ENCODE data around the gene VWA3A. TPM values are rescaled to one million over a fixed set of nuclear protein-coding genes. Genes with fewer than 3 reads are reported as not detected.
"Not testable (repeated sequence)": the region's sequence is repeated elsewhere in the genome, so short reads cannot be mapped to it uniquely, and the experiment has no call there.

Gene VWA3A
- total RNA-seq, 1 experiment from 2014 or later, result 0.64 TPM

DNA sequence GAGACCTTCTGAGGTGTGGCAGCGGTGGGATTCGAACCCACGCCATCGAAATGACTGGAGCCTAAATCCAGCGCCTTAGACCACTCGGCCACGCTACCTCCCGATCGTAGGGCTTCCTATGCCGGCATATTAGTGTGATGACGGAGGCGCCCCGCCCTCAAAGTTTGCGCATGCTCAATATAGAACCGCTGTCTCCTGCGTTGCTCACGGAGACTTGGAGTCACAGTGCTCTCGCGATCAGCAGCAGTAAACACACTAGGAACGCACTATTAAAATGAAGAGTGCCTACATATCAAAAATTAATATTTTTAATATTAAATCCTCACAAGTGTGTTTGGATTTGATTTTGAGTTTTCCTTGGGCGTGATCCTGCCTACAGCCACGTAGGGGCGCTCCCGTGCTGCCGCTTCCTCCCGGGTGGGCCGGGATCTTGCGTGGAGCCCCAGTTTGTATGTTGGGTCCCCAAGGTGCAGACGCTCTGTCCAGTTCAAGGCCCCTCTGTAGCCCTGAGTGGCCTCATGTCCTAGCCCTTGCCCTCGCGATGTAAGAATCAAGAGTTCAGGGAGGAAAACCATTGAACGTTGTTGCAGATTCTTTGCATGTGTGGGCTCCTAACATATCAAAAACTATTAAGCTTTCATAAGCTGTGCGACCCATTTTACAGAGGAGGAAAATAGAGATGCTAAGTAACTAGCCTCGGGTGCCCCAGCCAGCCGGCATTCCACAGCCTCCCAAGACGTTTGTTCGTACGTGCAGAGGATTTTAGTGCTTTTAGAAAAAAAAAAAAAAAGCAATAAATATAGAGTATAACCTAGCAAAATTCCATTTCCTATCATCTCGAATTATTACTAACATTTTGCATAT lies 103.6 kb downstream of the VWA3A start:
- intact Hi-C loops (cut with micrococcal nuclease; ENCODE audit: unreplicated experiment), result loop anchor here (1.0 kb wide), 1 partner anchor 101 kb away; the partner anchor contains the start of gene POLR3E
- ChIA-PET POLR2A (ENCODE audit: low non-redundant PET) (interaction anchor here (0.6 kb wide), 1 partner anchor 10 kb away, joined by 3 read pairs; the partner anchor contains the start of gene EEF2K), CTCF (interaction anchor here (0.6 to 1.2 kb wide), 3 partner anchors 68 to 125 kb away, joined by 3 to 17 read pairs (median 7); no protein-coding TSS in a partner anchor)
- Histone ChIP-seq H3K36me3 (ENCODE audit: insufficient read depth, low read length, poor library complexity, severe bottlenecking) (no peaks in the 10 kb centered on the region), H3K4me1 (ENCODE audit: insufficient read depth, low read length, poor library complexity, severe bottlenecking) (peaks cover 5% of the 10 kb centered on the region), H3K9me3 (ENCODE audit: low read depth, low read length, poor library complexity, severe bottlenecking) (no peaks in the 10 kb centered on the region), H3K27me3 (replicated peaks; ENCODE audit: insufficient read depth, low read depth, low read length, poor library complexity) (no peaks in the 10 kb centered on the region), H3K4me3 (ENCODE audit: low read depth, low read length, poor library complexity, severe bottlenecking) (peak overlapping the region; percentile 67), H3K27ac (ENCODE audit: low read depth, low read length, poor library complexity, severe bottlenecking) (peak overlapping the region; percentile 45)
- BruUV-seq (replicated peaks), result no TSS peak
- TF ChIP-seq EZH2 (IDR thresholded peaks at IDR 0.05; ENCODE audit: borderline replicate concordance, low read depth, low read length, poor library complexity, severe bottlenecking), result no peak
- TF ChIP-seq, protein P1, sequence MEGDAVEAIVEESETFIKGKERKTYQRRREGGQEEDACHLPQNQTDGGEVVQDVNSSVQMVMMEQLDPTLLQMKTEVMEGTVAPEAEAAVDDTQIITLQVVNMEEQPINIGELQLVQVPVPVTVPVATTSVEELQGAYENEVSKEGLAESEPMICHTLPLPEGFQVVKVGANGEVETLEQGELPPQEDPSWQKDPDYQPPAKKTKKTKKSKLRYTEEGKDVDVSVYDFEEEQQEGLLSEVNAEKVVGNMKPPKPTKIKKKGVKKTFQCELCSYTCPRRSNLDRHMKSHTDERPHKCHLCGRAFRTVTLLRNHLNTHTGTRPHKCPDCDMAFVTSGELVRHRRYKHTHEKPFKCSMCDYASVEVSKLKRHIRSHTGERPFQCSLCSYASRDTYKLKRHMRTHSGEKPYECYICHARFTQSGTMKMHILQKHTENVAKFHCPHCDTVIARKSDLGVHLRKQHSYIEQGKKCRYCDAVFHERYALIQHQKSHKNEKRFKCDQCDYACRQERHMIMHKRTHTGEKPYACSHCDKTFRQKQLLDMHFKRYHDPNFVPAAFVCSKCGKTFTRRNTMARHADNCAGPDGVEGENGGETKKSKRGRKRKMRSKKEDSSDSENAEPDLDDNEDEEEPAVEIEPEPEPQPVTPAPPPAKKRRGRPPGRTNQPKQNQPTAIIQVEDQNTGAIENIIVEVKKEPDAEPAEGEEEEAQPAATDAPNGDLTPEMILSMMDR (conservative IDR thresholded peaks at IDR 0.05; ENCODE audit: low read depth, low read length), result peak; percentile 95
- peak; percentile 91 for DNase-seq (ENCODE audit: low spot score)

DNA sequence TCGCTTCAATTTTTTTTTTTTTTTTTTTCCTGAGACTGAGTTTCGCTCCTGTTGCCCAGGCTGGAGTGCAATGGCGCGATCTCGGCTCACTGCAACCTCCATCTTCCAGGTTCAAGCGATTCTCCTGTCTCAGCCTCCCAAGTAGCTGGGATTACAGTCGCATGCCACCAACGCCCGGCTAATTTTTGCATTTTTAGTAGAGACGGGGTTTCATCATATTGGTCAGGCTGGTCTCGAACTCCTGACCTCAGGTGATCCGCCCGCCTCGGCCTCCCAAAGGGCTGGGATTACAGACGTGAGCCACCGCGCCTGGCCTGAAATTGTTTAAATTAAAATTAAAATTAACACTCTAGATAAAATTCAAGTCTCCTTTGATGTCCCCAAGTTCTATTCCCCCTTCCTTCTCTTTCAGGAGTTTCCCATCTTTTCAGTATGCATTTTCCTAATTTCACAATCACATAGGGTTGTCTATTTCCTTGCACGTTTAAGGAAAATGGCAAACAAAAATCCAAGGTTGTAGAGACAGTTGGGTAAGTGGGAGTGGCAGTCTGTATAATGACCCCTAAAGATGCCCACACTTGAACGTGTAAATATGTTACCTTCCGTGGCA lies 104.3 kb downstream of the VWA3A start:
- H3K27me3 ChIP-seq (replicated peaks; ENCODE audit: insufficient read depth, low read depth, low read length, poor library complexity); H3K36me3 ChIP-seq (ENCODE audit: insufficient read depth, low read length, poor library complexity, severe bottlenecking); H3K27ac ChIP-seq (ENCODE audit: low read depth, low read length, poor library complexity, severe bottlenecking); DNase-seq (ENCODE audit: low spot score); H3K4me1 ChIP-seq (ENCODE audit: insufficient read depth, low read length, poor library complexity, severe bottlenecking); BruUV-seq (replicated peaks); H3K9me3 ChIP-seq (ENCODE audit: low read depth, low read length, poor library complexity, severe bottlenecking): not testable (repeated sequence)
- intact Hi-C loops (cut with micrococcal nuclease; ENCODE audit: unreplicated experiment), result loop anchor here (1.0 kb wide), 1 partner anchor 101 kb away; the partner anchor contains the start of gene POLR3E
- H3K4me3 ChIP-seq (ENCODE audit: low read depth, low read length, poor library complexity, severe bottlenecking), result peak overlapping the region; percentile 67
- CTCF ChIA-PET, result interaction anchor here (0.6 to 1.2 kb wide), 3 partner anchors 67 to 125 kb away, joined by 3 to 17 read pairs (median 7); no protein-coding TSS in a partner anchor
- POLR2A ChIA-PET (ENCODE audit: low non-redundant PET), result interaction anchor here (0.6 kb wide), 1 partner anchor 9 kb away, joined by 3 read pairs; the partner anchor contains the start of gene EEF2K

DNA sequence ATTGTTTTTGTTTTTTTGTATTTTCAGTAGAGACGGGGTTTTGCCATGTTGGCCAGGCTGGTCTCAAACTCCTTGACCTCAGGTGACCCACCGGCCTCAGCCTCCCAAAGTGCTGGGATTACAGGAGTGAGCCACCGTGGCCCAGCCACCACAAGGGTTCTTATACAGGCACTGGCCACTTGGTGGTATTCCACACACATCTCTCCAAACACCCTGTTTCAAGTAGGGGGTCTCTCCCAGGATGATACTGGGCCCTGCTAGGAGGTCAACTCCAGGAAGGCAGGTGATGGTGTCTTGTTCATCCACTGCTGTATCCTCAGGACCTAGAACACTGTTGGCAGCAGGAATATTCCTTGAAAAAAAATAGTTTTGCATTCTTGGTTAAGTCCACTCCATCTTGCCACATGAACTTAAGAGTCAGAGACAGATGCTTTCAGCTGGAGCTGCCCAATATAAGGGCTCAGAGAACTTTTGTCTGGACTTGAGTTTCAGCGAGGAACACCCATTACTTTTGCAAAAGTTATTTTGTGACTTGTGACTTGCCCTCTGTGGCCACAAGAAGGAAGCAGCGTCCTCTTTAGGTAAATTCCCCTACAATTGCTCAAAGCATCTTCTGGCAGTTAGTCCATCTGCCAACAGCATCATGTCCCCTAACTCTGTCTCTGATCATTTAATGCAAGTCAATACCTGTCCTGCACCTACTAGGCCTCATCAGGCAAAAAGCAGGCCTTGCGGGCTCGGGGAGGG lies 106.4 kb downstream of the VWA3A start:
- no peak overlapping the region for H3K27ac ChIP-seq (ENCODE audit: low read depth, low read length, poor library complexity, severe bottlenecking)
- H3K9me3 ChIP-seq (ENCODE audit: low read depth, low read length, poor library complexity, severe bottlenecking), result no peaks in the 10 kb centered on the region
- BruUV-seq (replicated peaks), result no TSS peak
- CTCF ChIA-PET, result no interaction called here
- TF ChIP-seq EZH2 (IDR thresholded peaks at IDR 0.05; ENCODE audit: borderline replicate concordance, low read depth, low read length, poor library complexity, severe bottlenecking), result no peak
- TF ChIP-seq, protein P1 (conservative IDR thresholded peaks at IDR 0.05; ENCODE audit: low read depth, low read length), result no peak
- intact Hi-C loops (cut with micrococcal nuclease; ENCODE audit: unreplicated experiment), result no loop called here
- H3K27me3 ChIP-seq (replicated peaks; ENCODE audit: insufficient read depth, low read depth, low read length, poor library complexity), result no peaks in the 10 kb centered on the region
- H3K4me1 ChIP-seq (ENCODE audit: insufficient read depth, low read length, poor library complexity, severe bottlenecking), result no peaks in the 10 kb centered on the region
- no peak for DNase-seq (ENCODE audit: low spot score)
- POLR2A ChIA-PET (ENCODE audit: low non-redundant PET), result no interaction called here
- no peaks in the 10 kb centered on the region for H3K36me3 ChIP-seq (ENCODE audit: insufficient read depth, low read length, poor library complexity, severe bottlenecking)
- no peak overlapping the region for H3K4me3 ChIP-seq (ENCODE audit: low read depth, low read length, poor library complexity, severe bottlenecking)
